Ramos (cell line): ENCODE data around the gene SYMPK.
"Not testable (repeated sequence)": the region's sequence is repeated elsewhere in the genome, so short reads cannot be mapped to it uniquely, and the experiment has no call there.

Experiments used
- in situ Hi-C: fragments of 300-500 bp; cut with MboI; formaldehyde crosslinking; loops from one replicate; pipeline ENCODE4 v1.14.3; 2022; ENCODE audit warnings: low sequenced_read_pairs; ENCODE audit not compliant: unreplicated experiment

SYMPK gene

GRCh38 chr19:45814166-45814780 is 48.7 kb downstream of the SYMPK start:
- in situ Hi-C loops, result no loop called here

- in situ Hi-C loops, result no loop called here
Observed at GRCh38 chr19:45812297-45812696, 50.6 kb downstream of the SYMPK start.

GRCh38 chr19:45809643-45810159 is 53.2 kb downstream of the SYMPK start:
- in situ Hi-C loops, result no loop called here

GRCh38 chr19:45805719-45806118 is 57.2 kb downstream of the SYMPK start:
- in situ Hi-C loops, result no loop called here

- in situ Hi-C loops, result no loop called here
Observed at GRCh38 chr19:45804959-45805230, 58.1 kb downstream of the SYMPK start.

GRCh38 chr19:45804140-45804958 is 58.6 kb downstream of the SYMPK start:
- in situ Hi-C loops, result no loop called here

- in situ Hi-C loops, result no loop called here
Observed at GRCh38 chr19:45801603-45802175, 61.3 kb downstream of the SYMPK start.

- in situ Hi-C loops, result no loop called here
Observed at GRCh38 chr19:45800070-45800553, 62.8 kb downstream of the SYMPK start.

- in situ Hi-C loops, result not testable (repeated sequence)
Observed at GRCh38 chr19:45799541-45799940, 63.4 kb downstream of the SYMPK start.

GRCh38 chr19:45798995-45799517 is 63.9 kb downstream of the SYMPK start:
- in situ Hi-C loops, result no loop called here

- in situ Hi-C loops, result no loop called here
Observed at GRCh38 chr19:45794627-45795026, 68.3 kb downstream of the SYMPK start.

GRCh38 chr19:45793876-45794275 is 69.1 kb downstream of the SYMPK start:
- in situ Hi-C loops, result no loop called here

- in situ Hi-C loops, result no loop called here
Observed at GRCh38 chr19:45793178-45793564, 69.8 kb downstream of the SYMPK start.

- in situ Hi-C loops, result no loop called here
Observed at GRCh38 chr19:45792470-45793177, 70.3 kb downstream of the SYMPK start, which contains the start of gene DMWD. Gene DMWD (minus strand): TSS chr19:45792845. CDS start chr19:45792756, 89 bp downstream.

GRCh38 chr19:45791744-45792469 is 71.0 kb downstream of the SYMPK start:
- in situ Hi-C loops, result no loop called here

- in situ Hi-C loops, result no loop called here
Observed at GRCh38 chr19:45790942-45791341, 72.0 kb downstream of the SYMPK start.

GRCh38 chr19:45789035-45789786 is 73.7 kb downstream of the SYMPK start:
- in situ Hi-C loops, result no loop called here

GRCh38 chr19:45786533-45786894 is 76.4 kb downstream of the SYMPK start:
- in situ Hi-C loops, result no loop called here
